GM18519 (cell line): Measurements from ENCODE around the gene EVX1.

Experiments used
- ATAC-seq: cut with Tn5 transposase; IDR thresholded peaks from one replicate; pipeline ENCODE4 v1.9.1; 2021; ENCODE audit warnings: mild to moderate bottlenecking, moderate library complexity; ENCODE audit not compliant: unreplicated experiment, low FRiP score

Gene EVX1

GRCh38 chr7:27242555-27243339 lies at the start of gene EVX1:
Gene EVX1 (plus strand): TSS chr7:27242802. CDS start chr7:27243031, 229 bp downstream.
- no peak for ATAC-seq

- ATAC-seq: no peak
Measured at GRCh38 chr7:27193335-27194001, 49.1 kb upstream of the EVX1 start.

- no peak for ATAC-seq
Measured at GRCh38 chr7:27194002-27194352, 48.6 kb upstream of the EVX1 start.

- ATAC-seq: no peak
Measured at GRCh38 chr7:27194686-27195379, 47.8 kb upstream of the EVX1 start.

GRCh38 chr7:27196287-27196767 lies 46.3 kb upstream of the EVX1 start:
- no peak for ATAC-seq

- no peak for ATAC-seq
Measured at GRCh38 chr7:27197137-27198042, 45.2 kb upstream of the EVX1 start.

- ATAC-seq: no peak
Measured at GRCh38 chr7:27198138-27198841, 44.3 kb upstream of the EVX1 start.

GRCh38 chr7:27198871-27199801 lies 43.5 kb upstream of the EVX1 start:
- ATAC-seq: no peak

GRCh38 chr7:27199849-27200760 lies 42.5 kb upstream of the EVX1 start, which contains the start of gene HOXA13:
Gene HOXA13 (minus strand): TSS chr7:27200091. CDS start chr7:27200077, 14 bp downstream.
- no peak for ATAC-seq

- no peak for ATAC-seq
Measured at GRCh38 chr7:27200761-27201579, 41.6 kb upstream of the EVX1 start.

- no peak for ATAC-seq
Measured at GRCh38 chr7:27201580-27202017, 41.0 kb upstream of the EVX1 start.

GRCh38 chr7:27202018-27202861 lies 40.4 kb upstream of the EVX1 start:
- no peak for ATAC-seq

- no peak for ATAC-seq
Measured at GRCh38 chr7:27202862-27203134, 39.8 kb upstream of the EVX1 start.

- no peak for ATAC-seq
Measured at GRCh38 chr7:27203365-27203953, 39.1 kb upstream of the EVX1 start.

- ATAC-seq: no peak
Measured at GRCh38 chr7:27203964-27204594, 38.5 kb upstream of the EVX1 start.
